ENCODE data around the gene SREK1IP1.

- TF ChIP-seq POLR2A (IDR thresholded peaks at IDR 0.05) (no peak), CTCF (IDR thresholded peaks at IDR 0.05) (no peak)
Observed at GRCh38 chr5:64759960-64760660, 8.4 kb downstream of the SREK1IP1 start.

All from body of pancreas (tissue), 4 donors.